OCI-LY3 (cell line): ENCODE results near the gene RARG.

ENCODE experiments used
- H2AFZ ChIP-seq: fragments of 200-600, 300-600 bp; shearing (Covaris generic); 2 replicates; pipeline ENCODE4 v1.6.0; 2014; ENCODE audit warnings: antibody characterized with exemption, low read depth, low read length
- H3K27ac ChIP-seq: fragments of 200-600, 300-600 bp; sonication (generic); 2 replicates; pipeline ENCODE4 v1.5.1; 2014; ENCODE audit warnings: mild to moderate bottlenecking, low read length, moderate library complexity, mixed read lengths
- H3K27me3 ChIP-seq: fragments of 200-600, 300-600 bp; sonication (generic); 2 replicates; pipeline ENCODE4 v1.6.1; 2014; ENCODE audit warnings: low read depth, low read length, mixed read lengths
- H3K36me3 ChIP-seq: fragments of 200-600, 300-600 bp; sonication (generic); replicated peaks from 2 replicates; pipeline ENCODE3; 2014; ENCODE audit warnings: low read depth, low read length, mixed read lengths
- H3K4me1 ChIP-seq: fragments of 300-600, 200-600 bp; sonication (generic); 2 replicates; pipeline ENCODE4 v1.6.1; 2014; ENCODE audit warnings: low read length, mixed read lengths
- H3K4me2 ChIP-seq: fragments of 200-600, 300-600 bp; sonication (generic); 2 replicates; pipeline ENCODE4 v1.6.1; 2014; ENCODE audit warnings: low read length, mixed read lengths
- H3K4me3 ChIP-seq: fragments of 300-600, 200-600 bp; sonication (generic); 2 replicates; pipeline ENCODE4 v1.5.1; 2014; ENCODE audit warnings: antibody characterized with exemption, mild to moderate bottlenecking, low read length, moderate library complexity
- H3K79me2 ChIP-seq: fragments of 300-600, 200-600 bp; shearing (Covaris generic); 2 replicates; pipeline ENCODE4 v1.6.1; 2014; ENCODE audit warnings: mild to moderate bottlenecking, low read length, mixed read lengths
- H3K9ac ChIP-seq: fragments of 300-600, 200-600 bp; shearing (Covaris generic); 2 replicates; pipeline ENCODE4 v1.6.0; 2014; ENCODE audit warnings: mild to moderate bottlenecking, low read length, moderate library complexity
- H3K9me3 ChIP-seq: fragments of 200-600, 300-600 bp; shearing (Covaris generic); 2 replicates; pipeline ENCODE4 v1.6.1; 2014; ENCODE audit warnings: low read length, mixed read lengths; ENCODE audit not compliant: insufficient read depth
- H4K20me1 ChIP-seq: fragments of 200-600, 300-600 bp; sonication (generic); 2 replicates; pipeline ENCODE4 v1.6.1; 2016; ENCODE audit warnings: low read length, mixed read lengths; ENCODE audit not compliant: insufficient read depth
- EZH2phosphoT487 ChIP-seq: fragments of 200-600 bp; shearing (Covaris generic); IDR thresholded peaks from 2 replicates; pipeline ENCODE4 v1.6.1; 2018; ENCODE audit warnings: antibody characterized with exemption, mixed run types, low read depth
- TF ChIP-seq, protein P1 (sequence below): fragments of 200-600, 300-600 bp; sonication (generic); IDR thresholded peaks from 2 replicates; pipeline ENCODE4 v1.5.1; 2014; ENCODE audit warnings: antibody characterized with exemption, low read length, low read depth

RARG gene

DNA sequence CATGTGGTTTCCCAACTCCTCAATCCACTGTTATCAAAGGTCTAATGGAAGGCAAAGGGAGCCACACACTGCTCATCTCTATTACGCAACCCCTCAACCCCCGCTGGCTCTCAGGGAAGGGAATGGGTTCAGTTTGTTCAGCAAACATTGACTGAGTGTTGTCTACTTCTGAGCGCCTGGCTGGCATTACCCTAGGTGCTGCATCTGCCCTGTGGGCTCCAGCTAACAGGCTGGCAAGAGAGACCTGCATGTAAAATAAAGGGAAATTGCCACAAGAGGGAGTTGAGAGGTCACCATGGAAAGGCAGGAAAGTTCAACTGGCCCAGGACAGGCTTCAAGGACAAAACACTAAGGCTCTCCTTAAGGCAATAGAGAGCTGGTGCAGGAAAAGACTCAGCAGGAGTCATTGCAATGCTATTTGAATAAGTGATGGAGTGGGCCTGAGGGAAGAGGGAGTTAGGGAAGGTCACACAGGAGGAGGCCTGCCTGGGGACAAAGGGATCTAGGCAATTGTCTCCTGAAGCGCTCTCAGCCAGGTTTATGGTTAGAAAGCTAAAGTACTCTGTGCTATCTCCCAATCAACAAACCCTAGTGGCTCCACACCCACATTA lies 57.0 kb downstream of the RARG start:
- H3K4me2 ChIP-seq: no peak overlapping the region
- H3K9me3 ChIP-seq: no peaks in the 10 kb centered on the region
- no peak overlapping the region for H3K4me3 ChIP-seq
- H3K27ac ChIP-seq: no peak overlapping the region
- H3K27me3 ChIP-seq: no peaks in the 10 kb centered on the region
- no peak for TF ChIP-seq EZH2phosphoT487
- TF ChIP-seq, protein P1, sequence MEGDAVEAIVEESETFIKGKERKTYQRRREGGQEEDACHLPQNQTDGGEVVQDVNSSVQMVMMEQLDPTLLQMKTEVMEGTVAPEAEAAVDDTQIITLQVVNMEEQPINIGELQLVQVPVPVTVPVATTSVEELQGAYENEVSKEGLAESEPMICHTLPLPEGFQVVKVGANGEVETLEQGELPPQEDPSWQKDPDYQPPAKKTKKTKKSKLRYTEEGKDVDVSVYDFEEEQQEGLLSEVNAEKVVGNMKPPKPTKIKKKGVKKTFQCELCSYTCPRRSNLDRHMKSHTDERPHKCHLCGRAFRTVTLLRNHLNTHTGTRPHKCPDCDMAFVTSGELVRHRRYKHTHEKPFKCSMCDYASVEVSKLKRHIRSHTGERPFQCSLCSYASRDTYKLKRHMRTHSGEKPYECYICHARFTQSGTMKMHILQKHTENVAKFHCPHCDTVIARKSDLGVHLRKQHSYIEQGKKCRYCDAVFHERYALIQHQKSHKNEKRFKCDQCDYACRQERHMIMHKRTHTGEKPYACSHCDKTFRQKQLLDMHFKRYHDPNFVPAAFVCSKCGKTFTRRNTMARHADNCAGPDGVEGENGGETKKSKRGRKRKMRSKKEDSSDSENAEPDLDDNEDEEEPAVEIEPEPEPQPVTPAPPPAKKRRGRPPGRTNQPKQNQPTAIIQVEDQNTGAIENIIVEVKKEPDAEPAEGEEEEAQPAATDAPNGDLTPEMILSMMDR: peak; percentile 47
- H3K4me1 ChIP-seq: peaks cover 19% of the 10 kb centered on the region
- no peaks in the 10 kb centered on the region for H3K79me2 ChIP-seq
- H2AFZ ChIP-seq: no peak overlapping the region
- no peaks in the 10 kb centered on the region for H3K36me3 ChIP-seq
- H3K9ac ChIP-seq: no peak overlapping the region
- H4K20me1 ChIP-seq: no peaks in the 10 kb centered on the region

DNA sequence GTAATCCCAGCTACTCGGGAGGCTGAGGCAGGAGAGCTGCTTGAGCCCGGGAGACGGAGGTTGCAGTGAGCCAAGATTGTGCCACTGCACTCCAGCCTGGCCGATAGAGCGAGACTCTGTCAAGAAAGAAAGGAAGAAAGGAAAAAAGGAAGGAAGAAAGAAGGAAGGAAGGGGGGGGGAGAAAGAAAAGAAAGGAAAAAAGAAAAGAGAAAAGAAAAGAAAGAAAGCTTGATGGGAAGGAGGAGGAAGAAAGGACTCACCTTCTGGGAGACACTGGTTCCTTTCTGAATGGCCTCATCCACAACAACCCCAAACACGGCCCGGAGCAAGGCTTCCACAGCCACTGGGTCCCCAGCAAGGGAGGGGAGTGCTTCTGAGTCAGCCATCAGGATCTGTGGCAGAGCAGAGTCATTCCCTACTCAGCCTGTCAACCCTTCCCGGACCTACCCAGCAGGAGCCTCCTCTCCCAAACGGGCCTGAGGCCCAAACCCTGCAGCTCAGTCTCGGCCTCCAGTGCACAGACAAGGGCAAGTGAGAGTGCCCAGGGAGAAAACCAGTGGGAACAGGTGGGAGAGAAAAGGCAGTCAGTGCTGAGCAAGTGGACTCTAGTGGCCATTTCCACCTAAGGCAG lies 58.8 kb downstream of the RARG start:
- H3K4me1 ChIP-seq: peaks cover 11% of the 10 kb centered on the region
- no peaks in the 10 kb centered on the region for H4K20me1 ChIP-seq
- TF ChIP-seq, protein P1: no peak
- TF ChIP-seq EZH2phosphoT487: no peak
- no peaks in the 10 kb centered on the region for H3K9me3 ChIP-seq
- H3K9ac ChIP-seq: no peak overlapping the region
- no peaks in the 10 kb centered on the region for H3K27me3 ChIP-seq
- no peaks in the 10 kb centered on the region for H3K36me3 ChIP-seq
- no peak overlapping the region for H2AFZ ChIP-seq
- no peak overlapping the region for H3K4me3 ChIP-seq
- no peaks in the 10 kb centered on the region for H3K79me2 ChIP-seq
- H3K4me2 ChIP-seq: no peak overlapping the region
- no peak overlapping the region for H3K27ac ChIP-seq

DNA sequence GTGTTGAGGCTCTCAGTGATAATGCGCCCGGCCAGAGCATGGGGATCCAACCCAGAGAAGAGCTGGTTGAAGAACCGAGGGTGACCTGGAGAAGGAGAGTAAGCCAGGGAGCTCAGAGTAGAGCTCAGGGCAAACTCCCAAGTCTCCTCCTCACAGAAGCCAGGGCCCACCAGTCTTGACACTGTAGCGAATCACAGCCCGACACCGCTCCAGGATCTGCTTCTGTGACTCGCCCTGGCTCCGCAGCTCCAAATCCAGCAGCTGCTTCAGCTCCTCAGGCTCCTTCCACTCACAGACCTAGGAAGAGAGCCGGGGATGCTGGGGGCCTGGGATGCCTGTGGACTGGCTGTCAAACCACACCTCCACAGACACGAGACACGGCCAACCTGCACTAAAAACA lies 59.7 kb downstream of the RARG start:
- Histone ChIP-seq H3K4me3 (no peak overlapping the region), H3K79me2 (no peaks in the 10 kb centered on the region), H3K9me3 (no peaks in the 10 kb centered on the region), H2AFZ (no peak overlapping the region), H3K27me3 (no peaks in the 10 kb centered on the region), H3K9ac (no peak overlapping the region), H4K20me1 (no peaks in the 10 kb centered on the region), H3K27ac (no peak overlapping the region), H3K4me2 (no peak overlapping the region), H3K36me3 (no peaks in the 10 kb centered on the region), H3K4me1 (peaks cover 11% of the 10 kb centered on the region)
- TF ChIP-seq, protein P1: no peak
- no peak for TF ChIP-seq EZH2phosphoT487

DNA sequence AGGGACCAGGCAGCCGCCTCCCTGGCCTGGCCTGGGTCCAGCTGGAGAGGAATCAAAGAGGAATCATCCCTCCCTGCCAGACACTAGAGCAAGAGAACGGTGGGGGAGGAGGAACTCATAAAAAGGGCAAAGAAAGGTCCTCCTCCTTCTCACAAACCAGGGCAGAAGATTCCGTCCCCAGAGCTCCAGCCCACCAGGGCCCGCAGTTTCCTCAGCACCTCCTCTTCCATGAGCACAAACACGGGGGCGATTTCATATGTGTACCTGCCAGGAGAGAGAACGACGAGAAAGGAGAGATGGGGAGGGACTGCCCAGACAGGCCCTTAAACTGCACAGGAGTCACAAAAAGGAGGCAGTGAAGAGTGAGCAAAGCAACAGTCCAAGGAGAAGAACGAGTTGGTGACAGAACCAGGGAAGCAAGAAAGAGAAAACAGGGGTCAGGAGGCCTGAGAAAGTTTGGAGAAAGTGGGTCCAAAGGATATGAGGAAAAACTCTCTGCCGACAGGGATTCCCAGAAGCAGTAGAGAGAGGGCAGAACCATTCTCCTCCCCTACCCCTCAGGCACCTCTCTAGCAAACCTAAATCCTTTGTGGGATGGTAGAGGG lies 60.2 kb downstream of the RARG start:
- Histone ChIP-seq H4K20me1 (no peaks in the 10 kb centered on the region), H3K36me3 (no peaks in the 10 kb centered on the region), H3K4me1 (peaks cover 11% of the 10 kb centered on the region), H3K27me3 (no peaks in the 10 kb centered on the region), H3K79me2 (no peaks in the 10 kb centered on the region), H3K27ac (no peak overlapping the region), H3K4me2 (no peak overlapping the region), H3K9me3 (no peaks in the 10 kb centered on the region), H2AFZ (no peak overlapping the region), H3K9ac (no peak overlapping the region), H3K4me3 (no peak overlapping the region)
- TF ChIP-seq EZH2phosphoT487: no peak
- TF ChIP-seq, protein P1: no peak
